SJSA1 (cell line): ENCODE results near the gene DENND4A. TPM values are rescaled to one million over a fixed set of nuclear protein-coding genes. Genes with fewer than 3 reads are reported as not detected.
"Not testable (repeated sequence)": the region's sequence is repeated elsewhere in the genome, so short reads cannot be mapped to it uniquely, and the experiment has no call there.

ENCODE experiments used
- DNase-seq, 2 experiments: peaks; one replicate each; pipeline ENCODE4 v3.0.0-alpha.2; 2015 to 2020; ENCODE audit warnings: low spot score in 2 of 2, low read depth in 1 of 2
- H3K27ac ChIP-seq: fragments of 250-450 bp; sonication (Bioruptor Pico); 2 replicates; pipeline ENCODE4 v1.5.1; 2020; ENCODE audit warnings: mild to moderate bottlenecking, moderate library complexity
- H3K27me3 ChIP-seq: fragments of 250-450 bp; sonication (Bioruptor Pico); replicated peaks from 2 replicates; pipeline ENCODE4 v1.5.1; 2020; ENCODE audit warnings: mild to moderate bottlenecking, moderate library complexity
- H3K36me3 ChIP-seq: fragments of 250-450 bp; sonication (Bioruptor Pico); 2 replicates; pipeline ENCODE4 v1.5.1; 2020; ENCODE audit warnings: mild to moderate bottlenecking
- H3K4me1 ChIP-seq: fragments of 250-450 bp; sonication (Bioruptor Pico); replicated peaks from 2 replicates; pipeline ENCODE4 v1.6.1; 2021; ENCODE audit warnings: mild to moderate bottlenecking
- H3K4me3 ChIP-seq: fragments of 250-450 bp; sonication (Bioruptor Pico); 2 replicates; pipeline ENCODE4 v1.5.1; 2020; ENCODE audit warnings: mild to moderate bottlenecking
- H3K9me3 ChIP-seq: fragments of 250-450 bp; sonication (Bioruptor Pico); replicated peaks from 2 replicates; pipeline ENCODE4 v1.5.1; 2020; ENCODE audit warnings: mild to moderate bottlenecking
- total RNA-seq: library from RNA; depleted of rRNA; stranded (reverse); fragments of >200 nt; shearing (Covaris generic); gene quantifications from 2 replicates; pipeline ENCODE4 v1.2.3, GENCODE V29; 2014

Gene DENND4A
- total RNA-seq, 1 experiment from 2014 or later = 8.9 TPM

DNA sequence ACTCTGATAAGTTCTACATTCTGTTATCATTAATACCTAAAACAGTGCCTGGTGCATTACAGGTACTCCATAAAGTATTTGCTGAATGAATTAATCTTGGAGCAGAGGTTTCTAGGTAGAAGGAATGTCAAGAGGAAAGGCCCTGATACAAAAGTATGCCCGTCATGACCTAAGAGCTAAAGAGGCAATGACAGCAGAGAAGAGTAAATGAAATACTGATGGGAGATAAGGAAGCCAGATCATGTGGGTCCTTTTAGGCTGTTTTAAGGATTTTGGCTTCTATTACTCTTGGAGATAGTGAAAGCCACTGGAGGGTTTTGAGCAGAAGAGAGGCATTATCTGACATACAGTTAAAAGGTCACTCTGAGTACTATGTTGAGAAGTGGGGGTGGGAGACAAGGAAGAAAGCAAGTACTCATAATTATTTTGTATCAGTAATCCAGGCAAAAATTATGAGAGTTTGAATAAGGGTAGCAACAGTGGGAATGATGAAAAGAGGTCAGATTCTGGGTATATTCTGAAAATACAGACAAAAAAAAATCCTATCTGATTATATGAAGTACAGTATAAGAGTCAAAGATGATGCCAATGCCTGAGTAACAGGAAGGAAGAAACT, 48.3 kb downstream of the DENND4A start:
- DNase-seq = no peak
- Histone ChIP-seq H3K27ac (no peak overlapping the region), H3K9me3 (no peaks in the 10 kb centered on the region; the same call in 1 of the 2 replicates), H3K4me1 (no peaks in the 10 kb centered on the region), H3K27me3 (no peaks in the 10 kb centered on the region), H3K4me3 (no peak overlapping the region), H3K36me3 (no peaks in the 10 kb centered on the region)

DNA sequence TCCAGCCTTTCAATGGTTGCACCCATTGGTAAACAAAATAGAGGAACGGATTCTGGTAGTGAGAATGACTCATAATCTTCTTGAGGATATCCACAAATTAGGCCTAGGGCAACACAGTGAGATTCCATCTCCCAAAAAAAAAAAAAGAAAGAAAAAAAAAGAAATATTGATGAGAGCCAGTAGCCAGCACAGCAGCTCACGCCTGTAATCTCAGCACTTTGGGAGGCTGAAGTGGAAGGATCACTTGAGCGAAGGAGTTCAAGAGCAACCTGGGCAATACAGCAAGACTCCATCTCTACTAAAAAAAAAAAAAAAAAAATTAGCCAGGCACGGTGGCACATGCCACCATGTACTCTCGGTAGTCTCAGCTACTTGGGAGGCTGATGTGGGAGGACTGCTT, 51.9 kb downstream of the DENND4A start:
- no peaks in the 10 kb centered on the region for H3K4me1 ChIP-seq
- H3K27ac ChIP-seq = no peak overlapping the region
- 0 out of 2 replicates have a peak, but pooled peaks cover 3% of the 10 kb centered on the region for H3K36me3 ChIP-seq
- H3K4me3 ChIP-seq = no peak overlapping the region
- no peaks in the 10 kb centered on the region for H3K27me3 ChIP-seq
- no peak for DNase-seq
- H3K9me3 ChIP-seq = no peaks in the 10 kb centered on the region; the same call in 1 of the 2 replicates

DNA sequence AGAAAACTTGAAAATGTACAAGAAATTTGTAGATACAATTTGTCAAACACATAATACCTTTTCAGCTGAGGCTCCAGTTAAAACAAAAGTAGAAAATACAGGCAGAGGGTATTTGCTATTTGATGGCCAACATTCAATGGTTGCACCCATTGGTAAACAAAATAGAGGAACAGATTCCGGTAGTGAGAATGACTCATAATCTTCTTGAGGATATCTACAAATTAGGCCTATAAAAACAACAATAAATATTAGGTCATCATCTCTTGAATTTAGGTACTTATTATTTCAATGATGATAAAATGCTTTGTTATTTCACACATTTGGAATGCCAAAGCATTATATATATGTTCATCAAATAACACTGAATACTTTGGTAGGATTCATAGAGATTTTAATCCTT, 53.4 kb downstream of the DENND4A start:
- no peak for DNase-seq
- no peaks in the 10 kb centered on the region; the same call in 1 of the 2 replicates for H3K9me3 ChIP-seq
- no peaks in the 10 kb centered on the region for H3K4me1 ChIP-seq
- H3K27ac ChIP-seq = no peak overlapping the region
- no peaks in the 10 kb centered on the region for H3K27me3 ChIP-seq
- H3K36me3 ChIP-seq = 0 out of 2 replicates have a peak, but pooled peaks cover 3% of the 10 kb centered on the region
- H3K4me3 ChIP-seq = no peak overlapping the region

DNA sequence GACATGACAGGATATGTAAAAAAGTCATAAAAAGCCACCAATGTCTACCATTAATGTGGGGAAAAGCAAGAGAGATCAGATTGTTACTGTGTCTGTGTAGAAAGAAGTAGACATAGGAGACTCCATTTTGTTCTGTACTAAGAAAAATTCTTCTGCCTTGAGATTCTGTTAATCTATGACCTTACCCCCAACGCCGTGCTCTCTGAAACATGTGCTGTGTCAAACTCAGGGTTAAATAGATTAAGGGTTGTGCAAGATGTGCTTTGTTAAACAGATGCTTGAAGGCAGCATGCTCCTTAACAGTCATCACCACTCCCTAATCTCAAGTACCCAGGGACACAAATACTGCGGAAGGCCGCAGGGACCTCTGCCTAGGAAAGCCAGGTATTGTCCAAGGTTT, 58.5 kb downstream of the DENND4A start:
- not testable (repeated sequence) for H3K36me3 ChIP-seq, H3K9me3 ChIP-seq, DNase-seq, H3K27ac ChIP-seq, H3K4me3 ChIP-seq, H3K27me3 ChIP-seq, H3K4me1 ChIP-seq

DNA sequence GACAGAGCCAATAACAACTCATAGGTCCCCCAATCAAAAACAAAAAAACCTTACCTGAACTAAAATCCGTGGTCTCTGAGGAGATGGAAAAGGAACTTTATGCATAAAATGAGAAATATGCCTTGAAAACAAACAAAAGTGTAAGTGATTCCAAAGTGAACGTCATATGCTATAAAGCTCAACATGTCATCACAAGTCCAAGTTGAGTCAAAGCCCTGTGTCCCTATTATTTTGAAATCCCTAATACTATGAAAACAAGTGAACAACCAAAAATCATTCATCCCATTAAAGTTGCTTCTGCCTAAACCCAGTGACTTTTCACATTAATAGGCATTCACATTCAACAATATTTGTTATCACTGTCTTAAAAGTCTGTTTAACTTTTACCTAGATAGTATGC, 59.4 kb downstream of the DENND4A start:
- H3K9me3 ChIP-seq = no peaks in the 10 kb centered on the region
- 0 out of 2 replicates have a peak, but pooled peaks cover 2% of the 10 kb centered on the region for H3K36me3 ChIP-seq
- no peak overlapping the region for H3K27ac ChIP-seq
- no peaks in the 10 kb centered on the region for H3K4me1 ChIP-seq
- H3K27me3 ChIP-seq = no peaks in the 10 kb centered on the region
- H3K4me3 ChIP-seq = no peak overlapping the region
- DNase-seq = no peak

DNA sequence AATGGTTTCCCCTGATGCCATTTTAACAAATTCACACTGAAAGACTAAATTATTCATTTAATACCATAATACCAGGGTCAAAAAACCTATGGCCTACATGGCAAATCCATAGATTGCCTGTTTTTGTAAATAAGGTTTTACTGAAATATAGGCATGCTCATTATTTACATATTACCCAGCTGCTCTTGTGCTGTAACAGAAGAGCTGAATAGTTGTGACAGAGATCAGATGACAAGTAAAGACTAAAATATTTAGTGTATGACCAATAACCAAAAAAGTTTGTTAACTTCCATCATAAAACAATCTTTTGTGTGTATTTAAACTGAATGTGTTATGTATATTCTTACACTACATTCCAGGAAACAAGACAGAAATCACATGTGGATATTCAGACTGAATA, 60.2 kb downstream of the DENND4A start:
- Histone ChIP-seq H3K36me3 (no peaks in the 10 kb centered on the region), H3K27me3 (no peaks in the 10 kb centered on the region), H3K27ac (no peak overlapping the region), H3K4me1 (no peaks in the 10 kb centered on the region), H3K9me3 (no peaks in the 10 kb centered on the region), H3K4me3 (no peak overlapping the region)
- DNase-seq = no peak

DNA sequence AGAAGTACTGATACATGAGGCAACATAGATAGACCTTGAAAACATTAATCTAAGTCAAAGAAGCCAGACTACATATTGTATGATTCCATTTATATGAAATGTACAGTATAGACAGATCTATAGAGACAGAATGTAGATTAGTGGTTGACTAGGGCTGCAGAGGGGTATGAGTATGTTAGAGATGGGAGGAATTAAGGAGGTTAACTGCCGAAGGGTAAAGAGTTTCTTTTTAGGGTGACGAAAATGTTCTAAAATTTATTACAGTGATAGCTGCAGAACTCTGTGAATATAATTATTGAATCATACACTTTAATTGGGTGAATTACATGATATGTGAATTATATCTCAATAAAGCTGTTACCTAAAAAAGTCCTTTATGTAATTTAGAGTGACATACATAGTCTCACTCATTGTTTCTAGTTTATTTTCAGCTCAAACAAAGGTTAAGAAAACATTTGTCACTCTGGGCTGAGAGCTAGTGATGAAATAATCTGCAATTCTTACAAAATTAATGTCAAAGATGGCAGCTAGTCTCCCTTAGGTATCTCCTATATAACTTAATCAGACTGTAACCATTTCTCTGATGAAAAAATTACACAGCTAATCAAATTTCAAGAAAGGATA, 61.4 kb downstream of the DENND4A start:
- H3K27ac ChIP-seq = no peak overlapping the region
- H3K36me3 ChIP-seq = no peaks in the 10 kb centered on the region
- no peaks in the 10 kb centered on the region for H3K27me3 ChIP-seq
- no peak for DNase-seq
- no peak overlapping the region for H3K4me3 ChIP-seq
- no peaks in the 10 kb centered on the region for H3K9me3 ChIP-seq
- no peaks in the 10 kb centered on the region for H3K4me1 ChIP-seq

DNA sequence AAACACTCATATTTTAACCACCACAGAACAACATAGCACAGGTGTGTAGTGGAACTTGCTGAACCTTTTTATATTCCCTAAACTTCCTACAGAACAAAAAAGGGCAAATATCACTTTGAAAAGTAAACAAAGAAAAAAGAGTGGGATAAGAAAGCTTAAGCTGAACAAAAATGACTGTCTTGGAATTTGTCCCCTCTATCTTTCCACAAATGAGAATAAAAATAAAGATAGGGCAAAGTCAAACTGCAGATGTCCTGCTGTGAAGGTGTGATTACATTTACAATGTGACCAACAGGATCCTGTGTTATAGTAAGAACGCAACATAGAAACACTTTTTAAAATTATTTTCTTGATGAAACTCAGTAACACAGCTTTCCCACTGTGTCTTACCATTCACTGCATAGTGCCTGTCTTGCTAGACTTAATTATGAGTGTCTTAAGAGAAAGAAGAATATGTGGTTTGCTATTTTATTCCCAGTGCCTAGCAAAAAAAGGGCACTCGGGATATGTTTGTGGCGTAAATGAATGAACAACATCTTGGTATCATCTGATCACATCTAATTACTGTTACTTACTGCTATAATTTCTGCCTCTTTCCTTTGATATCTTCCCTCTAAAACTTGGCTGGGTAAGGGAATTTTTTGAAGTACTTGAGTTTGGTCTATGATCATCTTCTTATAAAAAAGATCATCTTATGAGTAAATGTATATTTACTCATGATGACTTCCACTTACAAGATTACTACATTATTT, 67.5 kb downstream of the DENND4A start:
- H3K4me3 ChIP-seq = no peak overlapping the region
- no peaks in the 10 kb centered on the region for H3K27me3 ChIP-seq
- H3K9me3 ChIP-seq = no peaks in the 10 kb centered on the region
- DNase-seq = no peak
- no peak overlapping the region for H3K27ac ChIP-seq
- no peaks in the 10 kb centered on the region for H3K4me1 ChIP-seq
- no peaks in the 10 kb centered on the region for H3K36me3 ChIP-seq

DNA sequence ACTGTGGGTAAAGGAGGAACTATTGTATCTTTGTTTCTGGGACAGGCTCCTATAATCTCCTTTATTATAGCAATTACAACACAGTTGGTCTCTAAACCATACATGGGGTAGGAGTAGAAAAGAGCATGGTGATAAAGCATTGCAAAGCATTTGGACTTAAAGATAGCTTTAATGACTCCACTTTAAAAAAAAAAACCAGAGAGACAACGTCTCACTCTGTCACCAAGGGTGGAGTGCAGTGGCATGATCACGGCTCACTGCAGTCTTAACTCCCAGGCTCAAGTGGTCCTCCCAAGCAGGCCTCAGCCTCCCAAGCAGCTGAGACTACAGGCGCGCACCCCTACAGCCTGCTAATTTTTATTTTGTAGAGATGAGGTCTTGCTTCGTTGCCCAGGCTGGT, 68.2 kb downstream of the DENND4A start:
- Histone ChIP-seq H3K4me3 (no peak overlapping the region), H3K27ac (no peak overlapping the region), H3K9me3 (no peaks in the 10 kb centered on the region), H3K27me3 (no peaks in the 10 kb centered on the region), H3K4me1 (no peaks in the 10 kb centered on the region), H3K36me3 (no peaks in the 10 kb centered on the region)
- no peak for DNase-seq

DNA sequence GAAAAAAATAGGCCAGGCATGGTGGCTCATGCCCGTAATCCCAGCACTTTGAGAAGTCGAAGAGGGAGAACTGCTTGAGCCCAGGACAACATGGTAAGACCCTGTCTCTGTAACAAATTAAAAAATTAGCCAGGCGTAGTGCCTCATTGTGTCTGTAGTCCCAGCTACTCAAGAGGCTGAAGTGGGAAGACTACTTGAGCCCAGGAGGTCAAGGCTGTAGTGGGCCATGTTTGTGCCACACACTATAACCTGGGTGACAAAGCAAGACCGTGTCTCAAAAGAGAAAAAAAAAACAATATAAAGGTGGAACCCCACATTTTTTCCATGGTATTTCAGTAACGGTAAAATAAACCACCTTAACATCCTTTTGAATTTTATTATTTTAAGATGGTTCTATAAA, 69.9 kb downstream of the DENND4A start:
- Histone ChIP-seq H3K27ac (no peak overlapping the region), H3K4me3 (no peak overlapping the region), H3K4me1 (no peaks in the 10 kb centered on the region), H3K27me3 (no peaks in the 10 kb centered on the region), H3K9me3 (no peaks in the 10 kb centered on the region), H3K36me3 (no peaks in the 10 kb centered on the region)
- no peak for DNase-seq

DNA sequence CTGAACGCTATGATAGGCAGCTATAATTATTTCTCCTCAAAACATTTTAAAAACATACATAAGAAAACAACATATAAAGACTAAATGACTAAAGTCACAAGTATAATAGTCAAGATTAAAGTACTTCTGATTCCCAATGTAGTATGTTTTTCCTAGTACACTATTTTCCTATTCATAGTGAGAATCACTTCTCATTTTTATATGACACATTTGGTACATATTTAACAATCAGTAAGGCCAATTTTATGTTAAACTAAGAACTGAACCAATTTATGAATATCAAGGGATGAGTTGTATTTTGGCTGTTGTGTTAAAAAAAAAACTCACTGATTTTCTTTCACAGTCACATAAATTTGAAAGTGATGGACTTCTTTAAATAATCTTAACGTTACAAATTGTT, 79.7 kb downstream of the DENND4A start:
- DNase-seq = no peak
- Histone ChIP-seq H3K9me3 (no peaks in the 10 kb centered on the region), H3K4me3 (no peak overlapping the region), H3K4me1 (no peaks in the 10 kb centered on the region), H3K27me3 (no peaks in the 10 kb centered on the region), H3K27ac (no peak overlapping the region), H3K36me3 (no peaks in the 10 kb centered on the region)

DNA sequence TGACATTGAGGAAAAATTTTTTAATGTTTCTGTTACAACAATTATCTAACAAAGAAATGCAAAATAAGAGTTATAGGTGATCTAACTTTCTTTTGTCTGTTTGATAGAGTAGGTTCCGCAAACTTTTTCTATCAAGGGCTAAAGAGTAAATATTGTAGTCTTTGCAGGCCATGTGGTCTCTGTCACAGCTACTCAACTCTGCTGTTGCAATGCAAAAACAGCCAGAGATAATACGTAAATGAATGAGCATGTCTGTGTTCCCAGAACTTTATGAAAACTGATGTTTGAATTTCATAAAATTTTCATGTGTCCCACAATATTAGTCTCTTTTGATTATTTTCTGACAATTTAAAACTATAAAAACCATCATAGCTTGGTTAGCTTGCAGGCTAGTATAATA, 97.0 kb downstream of the DENND4A start:
- Histone ChIP-seq H3K27ac (no peak overlapping the region), H3K9me3 (no peaks in the 10 kb centered on the region), H3K4me3 (no peak overlapping the region), H3K4me1 (no peaks in the 10 kb centered on the region), H3K36me3 (no peaks in the 10 kb centered on the region), H3K27me3 (no peaks in the 10 kb centered on the region)
- no peak for DNase-seq

DNA sequence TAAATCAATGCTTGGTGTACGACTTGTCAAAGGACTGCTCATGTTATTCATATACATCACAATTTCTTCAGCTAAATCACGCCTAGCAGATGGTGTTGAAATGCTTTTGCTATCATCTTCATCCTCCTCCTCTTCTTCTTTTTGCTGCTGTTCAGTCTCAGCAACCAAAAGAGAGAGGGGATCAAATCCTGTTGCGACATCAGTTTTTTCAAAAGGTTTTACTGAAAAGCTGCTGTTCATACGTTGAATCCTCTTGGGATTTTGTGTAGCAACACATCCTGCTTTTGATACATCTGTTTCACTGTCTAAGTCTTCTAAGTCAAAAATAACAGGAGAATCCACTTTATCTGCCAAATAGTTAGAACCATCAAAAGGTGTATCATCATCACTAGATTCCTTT, 101.3 kb downstream of the DENND4A start:
- Histone ChIP-seq H3K4me3 (no peak overlapping the region), H3K4me1 (no peaks in the 10 kb centered on the region), H3K27me3 (no peaks in the 10 kb centered on the region), H3K27ac (no peak overlapping the region), H3K36me3 (no peaks in the 10 kb centered on the region), H3K9me3 (no peaks in the 10 kb centered on the region)
- no peak for DNase-seq

DNA sequence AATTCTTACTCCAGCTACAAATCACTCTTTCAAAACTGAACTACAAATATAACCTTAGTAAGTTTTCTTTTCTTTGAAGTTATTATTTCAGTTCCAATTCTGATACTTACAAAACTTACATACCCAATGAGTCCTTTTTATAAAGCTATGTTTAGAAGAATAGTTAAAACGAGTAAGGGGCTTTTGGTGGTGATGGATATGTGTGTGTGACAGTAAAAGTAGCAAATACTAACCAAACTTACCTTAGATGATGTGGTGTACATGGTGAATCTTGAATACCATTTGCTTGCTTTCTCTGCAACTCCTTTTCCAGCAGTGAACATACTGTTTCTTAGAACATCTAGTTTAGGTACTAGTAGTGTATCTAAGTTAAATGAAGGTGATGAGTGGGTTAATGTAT, 101.9 kb downstream of the DENND4A start:
- H3K9me3 ChIP-seq = no peaks in the 10 kb centered on the region
- H3K36me3 ChIP-seq = no peaks in the 10 kb centered on the region
- H3K4me3 ChIP-seq = no peak overlapping the region
- no peak for DNase-seq
- H3K27ac ChIP-seq = no peak overlapping the region
- no peaks in the 10 kb centered on the region for H3K4me1 ChIP-seq
- H3K27me3 ChIP-seq = no peaks in the 10 kb centered on the region
